Loucy (cell line): ENCODE data around the gene ADGRL3.

Experiments
- H2AFZ ChIP-seq: fragments of 200-600 bp; sonication (generic); 2 replicates; pipeline ENCODE4 v1.6.0; 2016; ENCODE audit warnings: antibody characterized with exemption, mild to moderate bottlenecking, low read length, moderate library complexity
- H3F3A ChIP-seq: fragments of 200-600 bp; 2 replicates; pipeline ENCODE4 v1.6.0; 2016; ENCODE audit warnings: antibody characterized with exemption, low read depth, mild to moderate bottlenecking
- H3K27me3 ChIP-seq: fragments of 200-600 bp; sonication (generic); 2 replicates; pipeline ENCODE4 v1.6.1; 2014; ENCODE audit warnings: low read length, mild to moderate bottlenecking; ENCODE audit not compliant: insufficient read depth, poor library complexity, severe bottlenecking
- H3K36me3 ChIP-seq: fragments of 200-600 bp; sonication (generic); 2 replicates; pipeline ENCODE4 v1.6.1; 2016; ENCODE audit warnings: low read length; ENCODE audit not compliant: insufficient read depth
- H3K4me1 ChIP-seq: fragments of 200-600 bp; sonication (generic); 2 replicates; pipeline ENCODE4 v1.5.1; 2014; ENCODE audit warnings: low read length, mild to moderate bottlenecking; ENCODE audit not compliant: insufficient read depth, poor library complexity, severe bottlenecking
- H3K4me2 ChIP-seq: fragments of 200-600 bp; sonication (generic); 2 replicates; pipeline ENCODE4 v1.6.0; 2014; ENCODE audit warnings: antibody characterized with exemption, low read length, low read depth, mild to moderate bottlenecking; ENCODE audit not compliant: poor library complexity, severe bottlenecking
- H3K4me3 ChIP-seq: fragments of 200-600 bp; sonication (generic); 2 replicates; pipeline ENCODE4 v1.5.1; 2014; ENCODE audit warnings: low read length, mild to moderate bottlenecking, mixed read lengths; ENCODE audit not compliant: poor library complexity, severe bottlenecking
- H3K79me2 ChIP-seq: fragments of 200-600 bp; sonication (generic); 2 replicates; pipeline ENCODE4 v1.6.1; 2014; ENCODE audit warnings: low read length; ENCODE audit not compliant: insufficient read depth
- H3K9ac ChIP-seq: fragments of 200-600 bp; sonication (generic); 2 replicates; pipeline ENCODE4 v1.6.0; 2014; ENCODE audit warnings: mild to moderate bottlenecking, low read depth, low read length, moderate library complexity; ENCODE audit not compliant: poor library complexity, severe bottlenecking
- H3K9me2 ChIP-seq: fragments of 200-600 bp; sonication (generic); replicated peaks from 2 replicates; pipeline ENCODE4 v1.6.1; 2016; ENCODE audit warnings: low read depth, low read length, mixed read lengths
- H3K9me3 ChIP-seq: fragments of 200-600 bp; sonication (generic); 2 replicates; pipeline ENCODE4 v1.6.1; 2014; ENCODE audit warnings: mild to moderate bottlenecking, antibody characterized with exemption, low read length, low read depth; ENCODE audit not compliant: insufficient read depth
- H4K20me1 ChIP-seq: fragments of 200-600 bp; sonication (generic); 2 replicates; pipeline ENCODE4 v1.6.0; 2014; ENCODE audit warnings: antibody characterized with exemption, low read length, mild to moderate bottlenecking; ENCODE audit not compliant: insufficient read depth, poor library complexity, severe bottlenecking
- CTCF ChIP-seq: fragments of 200-600 bp; sonication (generic); conservative IDR thresholded peaks from 2 replicates; pipeline ENCODE4 v1.5.1; 2014; ENCODE audit warnings: mild to moderate bottlenecking, antibody characterized with exemption, low read length
- EZH2phosphoT487 ChIP-seq: fragments of 200-600 bp; IDR thresholded peaks from 2 replicates; pipeline ENCODE4 v1.6.1; 2018; ENCODE audit warnings: antibody characterized with exemption, mild to moderate bottlenecking, moderate library complexity, borderline replicate concordance

The ADGRL3 gene

GRCh38 chr4:61824454-61824853 is 624.3 kb downstream of the ADGRL3 start:
- TF ChIP-seq EZH2phosphoT487 (no peak), CTCF (no peak)
- Histone ChIP-seq H4K20me1 (no peaks in the 10 kb centered on the region), H3K27me3 (no peaks in the 10 kb centered on the region)

GRCh38 chr4:61827907-61828391 is 627.8 kb downstream of the ADGRL3 start:
- H4K20me1 ChIP-seq, result no peaks in the 10 kb centered on the region
- no peaks in the 10 kb centered on the region for H3K27me3 ChIP-seq
- H3K79me2 ChIP-seq, result no peaks in the 10 kb centered on the region
- no peaks in the 10 kb centered on the region for H3K4me1 ChIP-seq
- no peaks in the 10 kb centered on the region for H3K9me3 ChIP-seq
- TF ChIP-seq CTCF (no peak), EZH2phosphoT487 (no peak)
- no peaks in the 10 kb centered on the region for H3K36me3 ChIP-seq
- H3K4me2 ChIP-seq, result no peak overlapping the region
- H3K4me3 ChIP-seq, result no peak overlapping the region
- H3K9me2 ChIP-seq, result no peaks in the 10 kb centered on the region
- H3F3A ChIP-seq, result no peaks in the 10 kb centered on the region
- H2AFZ ChIP-seq, result no peak overlapping the region
- no peak overlapping the region for H3K9ac ChIP-seq

More at GRCh38 chr4:61824454-61824853, 624.3 kb downstream of the ADGRL3 start:
- Histone ChIP-seq H2AFZ (no peak overlapping the region), H3K36me3 (no peaks in the 10 kb centered on the region), H3K9me3 (no peaks in the 10 kb centered on the region), H3F3A (no peaks in the 10 kb centered on the region), H3K9me2 (no peaks in the 10 kb centered on the region), H3K9ac (no peak overlapping the region), H3K4me3 (no peak overlapping the region), H3K79me2 (no peaks in the 10 kb centered on the region), H3K4me1 (no peaks in the 10 kb centered on the region), H3K4me2 (no peak overlapping the region)

- no peak for TF ChIP-seq CTCF
- TF ChIP-seq EZH2phosphoT487, result no peak
- H2AFZ ChIP-seq, result no peak overlapping the region
- H3K4me1 ChIP-seq, result no peaks in the 10 kb centered on the region
- no peaks in the 10 kb centered on the region for H3F3A ChIP-seq
- no peak overlapping the region for H3K9ac ChIP-seq
- H3K27me3 ChIP-seq, result no peaks in the 10 kb centered on the region
- H3K9me3 ChIP-seq, result no peaks in the 10 kb centered on the region
- no peaks in the 10 kb centered on the region for H3K79me2 ChIP-seq
- H3K4me3 ChIP-seq, result no peak overlapping the region
- no peaks in the 10 kb centered on the region for H3K36me3 ChIP-seq
- H3K4me2 ChIP-seq, result no peak overlapping the region
- H4K20me1 ChIP-seq, result no peaks in the 10 kb centered on the region
- no peaks in the 10 kb centered on the region for H3K9me2 ChIP-seq
These were observed 628.8 kb downstream of the ADGRL3 start for GRCh38 chr4:61828960-61829359.
